Activated CD4-positive, alpha-beta T cell treated with anti-CD3 and anti-CD28 coated beads, Interleukin-10, Interleukin-2, amounts not matched to agents 100 ng/mL and 50 ng/mL, durations not matched to agents 16 hours and 8 hours (primary cell): ENCODE data around the gene ACP7.
"Not testable (repeated sequence)": the region's sequence is repeated elsewhere in the genome, so short reads cannot be mapped to it uniquely, and the experiment has no call there.

ENCODE experiments used
- DNase-seq: peaks from one replicate; pipeline ENCODE4 v3.0.0-alpha.2; 2020

ACP7 gene

DNA sequence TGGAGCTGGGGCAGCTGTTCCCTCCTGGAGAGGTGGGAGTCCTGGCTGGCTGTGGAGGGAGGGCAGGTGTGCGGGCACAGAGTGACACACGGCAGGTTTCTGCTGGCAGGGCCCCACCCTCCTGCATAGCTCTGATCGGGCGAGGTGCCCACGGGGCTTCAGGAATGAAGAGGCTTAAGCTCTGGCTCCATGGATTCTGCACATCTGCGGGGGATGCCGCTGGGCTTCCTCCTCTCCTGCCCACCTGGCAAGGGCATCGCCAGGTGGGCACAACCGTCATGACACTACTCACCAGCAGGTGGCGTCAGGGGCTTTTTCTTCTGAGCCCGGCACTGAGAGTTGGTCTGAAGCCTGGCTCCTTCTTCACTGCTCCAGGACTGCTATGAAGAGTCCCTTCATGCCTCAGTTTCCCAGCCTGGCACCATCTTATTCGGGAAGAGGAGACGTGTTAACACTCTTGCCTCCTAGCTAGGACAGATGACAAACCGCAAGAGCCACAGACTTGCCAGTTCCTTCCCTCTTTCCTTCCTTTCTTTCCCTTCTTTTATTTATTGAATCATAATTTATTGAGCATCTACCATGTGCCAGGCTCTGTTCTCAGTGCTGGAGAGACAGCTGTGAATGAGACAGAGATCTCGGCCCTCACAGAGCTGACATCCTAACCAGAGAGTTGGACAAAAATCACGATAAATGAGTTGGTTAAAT lies 26.2 kb downstream of the ACP7 start:
- peak; percentile 62 for DNase-seq

DNA sequence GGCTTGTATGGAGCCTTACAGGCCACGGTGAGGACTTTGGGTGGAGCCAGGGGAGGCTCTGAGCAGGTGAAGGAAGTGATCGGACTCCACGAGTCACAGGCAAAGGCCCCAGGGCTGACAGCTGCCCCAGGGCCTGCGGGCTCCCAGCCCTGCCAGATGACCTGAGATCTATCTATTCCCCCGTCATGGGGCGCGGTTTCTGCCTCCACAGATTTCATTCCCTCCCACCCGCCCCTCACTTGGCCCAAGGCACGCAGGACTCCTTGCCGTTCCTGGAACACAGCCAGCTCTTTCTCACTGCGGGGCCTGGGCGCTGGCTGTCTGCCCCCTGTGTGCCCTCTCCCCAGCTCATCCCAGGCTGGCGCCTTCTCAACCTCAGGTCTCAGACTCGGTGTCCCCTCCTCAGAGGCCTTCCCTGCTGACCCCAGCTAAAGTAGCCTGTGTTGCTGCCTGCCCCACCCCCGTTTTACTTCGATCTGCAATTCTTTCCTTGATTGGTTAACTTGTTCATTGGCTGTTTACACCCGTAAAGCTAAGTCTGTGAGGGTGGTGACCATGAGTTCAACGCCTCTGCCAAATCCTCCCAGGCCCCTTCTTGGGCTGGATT lies 27.5 kb downstream of the ACP7 start:
- no peak for DNase-seq

DNA sequence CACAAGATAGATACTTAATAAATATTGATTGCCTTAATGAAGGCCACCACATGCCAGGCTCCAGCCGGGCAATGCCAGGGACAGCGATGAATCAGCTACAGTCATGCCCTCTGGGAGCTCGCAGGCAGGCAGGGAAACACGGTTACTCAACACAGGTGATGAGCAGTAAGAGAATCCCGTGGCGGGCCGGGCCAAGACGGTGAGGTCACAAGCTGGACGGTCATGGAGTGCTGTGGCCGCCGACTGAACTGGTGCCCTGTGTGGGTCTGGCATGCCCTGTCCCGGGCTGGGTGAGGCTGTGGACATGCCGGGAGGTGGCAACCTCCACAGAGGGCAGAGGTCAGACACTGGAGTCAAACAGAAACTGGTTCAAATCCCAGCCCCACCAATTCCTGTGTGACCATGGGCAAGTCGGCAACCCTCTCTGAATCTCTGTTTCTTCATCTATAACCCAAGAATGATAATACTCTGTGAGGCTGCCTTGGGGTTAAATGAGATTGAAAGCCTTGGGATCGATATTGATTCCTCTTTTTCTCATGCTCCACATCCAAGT lies 28.2 kb downstream of the ACP7 start:
- DNase-seq = no peak

DNA sequence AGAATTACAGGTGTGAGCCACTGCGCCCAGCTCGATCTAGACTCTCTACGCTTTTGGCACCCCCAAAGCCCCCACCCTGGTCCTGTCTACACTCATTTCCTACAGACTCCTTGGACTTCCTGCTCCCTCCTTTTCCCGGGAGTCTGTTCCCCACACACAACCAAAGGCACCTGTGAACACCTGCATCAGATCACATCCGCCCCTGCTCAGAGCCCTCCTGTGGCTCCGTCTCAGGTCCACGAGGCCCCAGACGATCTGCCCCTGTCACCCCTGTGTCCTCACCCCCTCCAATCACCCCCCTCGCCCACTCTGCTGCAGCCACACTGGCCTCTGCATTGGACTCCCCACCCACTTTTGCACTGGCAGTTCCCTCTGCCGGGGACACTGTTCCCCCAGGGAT lies 29.0 kb downstream of the ACP7 start:
- DNase-seq = no peak

DNA sequence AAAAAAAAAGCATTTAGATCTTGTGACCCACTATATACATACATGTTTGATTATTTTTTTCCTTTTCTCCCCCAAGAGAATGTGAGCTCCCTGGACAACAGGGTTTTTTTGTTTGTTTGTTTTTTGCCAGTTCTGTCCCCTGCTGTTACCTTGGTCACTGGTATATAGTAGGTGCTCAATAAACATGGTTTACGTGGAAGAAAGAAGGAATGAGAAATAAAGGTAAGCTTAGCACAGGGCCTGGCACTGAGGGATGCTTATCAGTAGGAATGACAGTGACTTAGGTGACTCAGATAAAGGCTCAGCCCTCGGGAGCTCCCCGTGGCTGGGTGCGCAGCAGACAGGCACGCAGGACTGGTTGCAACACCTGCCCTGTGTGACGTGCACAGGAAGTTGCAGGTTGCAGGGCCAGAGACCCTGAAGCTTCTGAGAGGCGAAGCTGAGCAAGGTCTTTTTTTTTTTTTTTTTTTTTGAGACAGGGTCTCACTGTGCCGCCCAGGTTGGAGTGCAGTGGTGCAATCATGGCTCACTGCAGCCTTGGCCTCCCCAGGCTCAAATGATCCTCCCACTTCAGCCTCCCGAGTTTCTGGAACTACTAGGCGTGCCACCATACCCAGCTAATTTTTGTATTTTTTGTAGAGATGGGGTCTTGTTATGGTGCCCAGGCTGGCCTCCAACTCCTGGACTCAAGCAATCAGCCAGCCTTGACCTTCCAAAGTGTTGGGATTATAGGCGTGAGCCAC lies 31.1 kb downstream of the ACP7 start:
- no peak for DNase-seq

DNA sequence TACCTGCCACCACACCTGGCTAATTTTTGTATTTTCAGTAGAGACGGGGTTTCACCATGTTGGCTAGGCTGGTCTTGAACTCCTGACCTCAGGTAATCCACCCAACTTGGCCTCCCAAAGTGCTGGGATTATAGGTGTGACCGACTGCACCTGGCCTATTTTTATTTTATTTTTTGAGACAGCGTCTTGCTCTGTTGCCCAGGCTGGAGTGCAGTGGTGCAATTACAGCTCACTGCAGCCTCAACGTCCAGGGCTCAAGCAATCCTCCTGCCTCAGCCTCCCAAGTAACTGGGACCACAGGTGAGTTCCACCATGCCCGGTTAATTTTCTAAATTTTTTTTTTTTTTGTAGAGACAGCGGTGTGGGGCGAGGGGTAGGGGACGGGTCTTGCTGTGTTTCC lies 32.9 kb downstream of the ACP7 start:
- not testable (repeated sequence) for DNase-seq

DNA sequence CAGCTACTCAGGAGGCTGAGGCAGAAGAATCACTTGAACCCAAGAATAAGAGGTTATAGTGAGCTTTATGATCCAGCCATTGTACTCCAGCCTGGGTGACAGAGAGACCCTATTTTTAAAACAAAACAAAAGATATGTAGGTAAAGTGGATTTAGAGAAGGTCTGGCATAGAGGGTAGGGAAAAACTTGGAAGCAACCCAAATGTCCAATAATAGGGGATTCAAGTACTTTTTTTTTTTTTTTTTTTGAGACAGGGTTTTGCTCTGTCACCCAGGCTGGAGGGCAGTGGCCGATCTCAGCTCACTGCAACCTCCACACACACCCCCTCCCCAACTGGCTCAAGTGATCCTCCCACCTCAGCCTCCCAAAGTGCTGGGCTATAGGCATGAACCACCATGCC lies 35.7 kb downstream of the ACP7 start:
- DNase-seq = no peak

DNA sequence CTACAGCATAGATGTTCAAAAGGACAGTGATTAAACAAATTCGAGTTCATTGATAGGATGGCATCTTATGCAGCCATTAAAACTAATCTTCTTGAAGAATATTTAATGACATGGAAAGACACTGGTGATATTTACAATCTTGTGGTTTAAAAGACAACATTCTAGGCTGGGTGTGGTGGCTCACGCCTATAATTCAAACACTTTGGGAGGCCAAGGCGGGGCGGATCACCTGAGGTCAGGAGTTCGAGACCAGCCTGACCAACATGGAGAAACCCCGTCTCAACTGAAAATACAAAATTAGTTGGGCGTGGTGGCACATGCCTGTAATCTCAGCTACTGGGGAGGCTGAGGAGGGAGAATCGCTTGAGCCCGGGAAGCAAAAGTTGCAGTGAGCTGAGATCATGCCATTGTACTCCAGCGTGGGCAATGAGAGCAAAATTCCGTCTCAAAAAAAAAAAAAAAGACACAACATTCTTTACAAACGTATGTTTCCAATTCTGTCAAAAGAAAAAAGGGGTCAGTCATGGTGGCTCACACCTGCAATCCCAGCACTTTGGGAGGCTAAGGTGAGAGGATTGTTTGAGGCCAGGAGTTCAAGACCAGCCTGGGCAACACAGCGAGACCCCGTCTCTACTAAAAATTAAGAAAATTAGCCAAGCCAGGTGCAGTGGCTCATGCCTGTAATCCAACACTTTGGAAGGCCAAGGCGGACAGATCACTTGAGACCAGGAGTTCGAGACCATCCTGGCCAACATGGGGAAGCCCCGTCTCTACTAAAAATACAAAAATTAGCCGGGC lies 39.0 kb downstream of the ACP7 start:
- no peak for DNase-seq

DNA sequence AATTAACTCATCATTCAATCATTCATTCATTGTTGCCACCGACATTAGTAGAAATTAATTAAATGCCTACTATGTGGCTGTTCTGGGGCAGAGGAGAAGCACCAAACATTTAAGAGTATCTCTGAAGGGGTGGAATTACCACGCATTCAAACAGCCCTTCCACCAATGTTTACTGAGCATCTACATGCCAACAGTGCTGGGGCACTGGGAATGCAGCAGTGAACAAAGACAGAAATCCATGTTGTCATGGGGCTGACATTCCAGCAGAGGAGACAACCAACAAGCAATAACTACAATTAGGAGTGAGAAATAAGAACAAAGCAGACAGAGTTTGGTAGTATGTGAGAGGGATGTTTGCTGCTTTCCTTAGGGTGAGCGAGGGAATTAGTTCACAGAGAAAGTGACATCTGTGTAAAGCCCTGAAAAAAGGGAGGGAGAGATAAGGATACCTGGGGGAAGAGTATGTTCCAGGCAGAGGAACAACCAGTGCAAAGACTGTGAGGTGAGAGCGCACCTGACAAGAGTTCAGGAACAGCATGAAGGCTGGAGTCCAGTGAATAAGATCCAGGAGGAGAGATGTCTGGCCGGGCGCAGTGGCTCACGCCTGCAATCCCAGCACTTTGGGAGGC lies 40.1 kb downstream of the ACP7 start:
- DNase-seq = no peak

DNA sequence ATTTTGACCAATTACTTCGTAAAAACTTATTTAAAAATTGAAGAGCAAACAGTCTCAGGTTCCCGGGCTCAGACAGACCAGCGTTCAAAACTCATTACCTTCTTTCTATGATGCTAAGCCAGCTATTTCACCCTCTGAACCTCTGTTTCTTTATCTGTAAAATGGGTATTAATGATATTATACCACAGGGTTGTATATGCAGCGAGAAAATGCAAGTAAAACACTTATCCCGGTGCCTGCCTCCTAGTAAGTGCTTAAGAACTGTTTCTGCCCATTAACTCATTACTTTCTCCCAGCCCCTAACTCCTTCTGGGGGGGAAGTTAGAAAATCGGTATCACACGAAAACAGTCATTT lies 41.0 kb downstream of the ACP7 start:
- no peak for DNase-seq

DNA sequence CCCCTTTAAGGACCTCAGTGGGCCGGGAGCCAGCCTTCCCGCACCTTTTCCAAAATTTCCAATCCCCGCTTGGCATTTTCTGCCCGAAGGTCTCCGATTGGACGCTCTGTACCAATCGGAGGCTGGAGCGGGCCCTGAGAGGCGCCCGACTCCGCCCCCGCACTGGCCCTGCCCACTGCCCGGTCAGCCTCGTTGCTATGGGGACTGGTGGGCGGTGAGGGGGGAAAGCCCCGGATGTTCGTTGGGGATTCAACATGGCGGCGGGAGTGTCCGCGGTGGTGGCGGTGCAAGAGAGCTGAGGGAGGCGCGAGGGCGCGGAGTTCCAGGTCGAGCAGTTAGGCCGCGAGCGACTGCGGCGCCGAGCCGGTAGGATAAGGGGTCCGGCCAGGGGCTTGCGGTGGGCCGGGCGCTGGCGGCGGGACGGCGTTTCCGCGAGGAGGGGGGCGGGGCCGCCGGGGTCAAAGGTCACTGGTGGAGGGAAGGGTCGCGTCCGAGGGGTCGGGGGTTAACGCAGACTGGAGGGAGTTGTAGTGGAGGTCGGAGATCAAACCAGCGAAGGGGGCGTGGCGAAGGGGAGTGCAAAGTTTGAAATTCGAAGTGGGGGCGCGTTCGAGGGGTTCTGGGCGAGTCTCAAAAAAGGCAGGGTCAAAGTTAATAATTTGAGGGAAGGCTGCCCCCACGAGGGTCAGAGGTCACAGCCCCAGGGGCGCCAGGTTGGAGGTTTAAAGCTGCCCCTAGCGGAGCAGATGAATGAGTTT lies 41.6 kb downstream of the ACP7 start, which contains the start of gene PAK4:
PAK4 (plus strand) TSS at position 233 of the 758 bp plus-strand sequence. CDS start 43,768 bp downstream, outside the sequence.
- DNase-seq = peak; percentile 99

DNA sequence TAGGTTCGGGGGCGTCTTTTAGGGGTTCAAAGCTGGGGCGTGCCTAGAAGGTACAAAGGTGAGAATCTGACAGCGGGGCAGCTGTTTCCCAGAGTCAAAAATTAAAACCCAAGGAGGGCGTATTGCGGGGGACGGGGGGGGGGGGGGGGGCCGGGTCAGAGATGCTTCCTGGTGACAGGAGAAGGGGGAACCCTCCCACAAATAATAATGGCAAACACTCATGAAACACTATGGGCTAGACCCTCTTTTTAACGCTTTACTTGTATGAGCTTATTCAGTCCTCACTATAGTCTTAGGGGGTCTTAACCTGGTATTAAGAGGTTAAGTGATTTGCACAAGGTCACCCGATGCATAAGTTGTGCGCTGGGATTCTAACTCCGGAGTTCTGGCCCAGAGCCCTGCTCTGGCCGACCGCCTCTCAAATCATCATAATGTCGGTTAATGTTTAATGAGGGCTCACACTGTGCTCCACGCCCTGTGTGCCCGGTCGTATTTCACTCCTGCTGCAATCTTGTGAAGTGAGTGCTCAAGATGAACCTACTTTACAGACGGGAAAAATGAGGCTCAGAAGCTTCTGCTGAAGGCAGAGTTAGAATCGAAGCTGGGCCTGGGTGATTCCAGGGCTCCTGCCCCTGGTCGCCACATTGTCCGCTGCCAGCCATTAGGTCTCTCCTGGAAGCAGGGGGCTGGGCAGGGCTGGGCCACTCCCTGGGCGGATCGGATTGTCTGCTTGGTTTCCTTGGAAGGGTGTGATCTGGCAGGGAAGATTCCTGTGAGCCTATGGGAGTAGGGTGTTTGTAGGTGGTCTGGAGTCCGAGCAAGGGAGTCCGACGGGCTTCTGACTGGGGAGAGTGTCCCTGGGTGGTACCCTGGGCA lies 42.4 kb downstream of the ACP7 start:
- DNase-seq = no peak

DNA sequence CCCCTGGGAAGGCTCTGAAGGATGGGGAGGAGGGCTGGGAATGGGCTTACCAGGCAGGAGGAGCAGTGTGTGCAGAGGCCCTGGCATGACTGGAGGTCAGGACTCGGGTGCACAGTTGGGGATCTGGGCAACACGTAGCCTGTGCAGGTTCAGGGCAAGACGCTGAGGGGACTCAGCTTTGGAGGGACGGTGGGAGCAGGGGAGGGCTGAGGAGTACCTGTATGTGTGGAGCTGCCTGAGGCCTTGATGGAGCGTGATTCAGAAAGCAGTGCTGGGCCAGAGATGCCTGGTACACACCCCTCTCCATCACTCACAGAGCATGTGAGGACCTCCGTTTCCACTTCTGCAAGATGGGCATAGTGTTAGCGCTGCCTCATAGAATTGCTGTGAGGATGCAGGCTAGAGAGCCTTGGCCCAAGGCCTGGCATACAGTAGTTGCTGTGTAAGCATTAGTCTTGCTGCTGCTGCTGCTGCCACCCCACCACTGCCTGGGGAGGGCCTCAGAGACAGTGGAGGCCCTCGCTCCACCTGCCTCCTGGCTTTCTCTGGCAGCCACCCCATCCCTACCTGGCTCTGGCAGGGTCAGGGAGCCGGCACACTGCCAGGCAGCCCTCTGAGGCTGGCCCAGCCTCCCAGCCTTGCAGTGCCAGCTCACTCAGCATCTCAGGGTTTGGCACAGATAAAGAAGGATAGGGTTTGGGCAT lies 43.8 kb downstream of the ACP7 start:
- no peak for DNase-seq

DNA sequence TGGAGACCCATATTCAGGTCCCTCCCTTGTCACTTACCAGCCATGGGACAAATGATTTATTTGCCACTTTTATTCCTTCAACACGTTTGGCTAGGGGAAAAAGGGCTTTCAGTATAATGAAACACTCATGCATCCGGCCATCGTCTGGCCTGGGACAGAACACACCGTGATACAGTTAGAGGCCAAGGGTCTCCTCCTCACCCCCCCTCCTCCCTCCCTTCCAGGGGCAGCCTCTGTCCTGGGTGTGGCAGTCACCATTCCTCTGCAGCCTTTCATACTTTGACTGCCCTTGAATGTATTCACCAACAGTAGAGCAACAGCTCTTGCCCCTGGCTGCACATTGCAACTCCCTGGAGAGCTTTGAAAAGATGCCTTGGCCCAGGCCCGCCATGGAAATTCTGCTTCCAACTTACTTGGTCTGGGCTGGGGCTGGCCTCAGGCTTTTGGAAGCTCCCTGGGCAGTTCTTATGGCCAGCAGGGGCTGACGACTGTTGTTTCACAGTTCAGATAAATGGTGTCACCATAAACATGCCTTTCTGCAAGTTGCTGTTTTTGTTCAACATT lies 44.4 kb downstream of the ACP7 start:
- no peak for DNase-seq

DNA sequence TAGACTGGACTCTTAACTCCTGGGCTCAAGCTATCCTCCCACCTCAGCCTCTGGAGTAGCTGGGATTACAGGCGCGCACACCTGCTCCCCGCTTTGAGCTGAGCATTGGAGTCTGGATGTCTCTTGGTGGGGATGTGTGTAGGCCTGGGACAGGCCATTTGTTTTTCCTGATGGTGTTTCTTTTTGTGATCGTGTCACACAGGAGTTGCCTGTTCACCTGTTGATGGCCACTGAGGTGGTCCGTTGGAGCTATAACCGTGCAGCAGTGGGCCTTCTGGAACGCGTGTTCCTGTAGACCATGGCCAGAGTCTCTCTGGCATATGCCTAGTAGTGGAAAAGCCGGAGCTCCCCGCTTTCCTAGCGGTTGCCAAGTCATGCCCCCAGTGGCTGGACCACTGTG lies 44.9 kb downstream of the ACP7 start:
- DNase-seq = no peak

DNA sequence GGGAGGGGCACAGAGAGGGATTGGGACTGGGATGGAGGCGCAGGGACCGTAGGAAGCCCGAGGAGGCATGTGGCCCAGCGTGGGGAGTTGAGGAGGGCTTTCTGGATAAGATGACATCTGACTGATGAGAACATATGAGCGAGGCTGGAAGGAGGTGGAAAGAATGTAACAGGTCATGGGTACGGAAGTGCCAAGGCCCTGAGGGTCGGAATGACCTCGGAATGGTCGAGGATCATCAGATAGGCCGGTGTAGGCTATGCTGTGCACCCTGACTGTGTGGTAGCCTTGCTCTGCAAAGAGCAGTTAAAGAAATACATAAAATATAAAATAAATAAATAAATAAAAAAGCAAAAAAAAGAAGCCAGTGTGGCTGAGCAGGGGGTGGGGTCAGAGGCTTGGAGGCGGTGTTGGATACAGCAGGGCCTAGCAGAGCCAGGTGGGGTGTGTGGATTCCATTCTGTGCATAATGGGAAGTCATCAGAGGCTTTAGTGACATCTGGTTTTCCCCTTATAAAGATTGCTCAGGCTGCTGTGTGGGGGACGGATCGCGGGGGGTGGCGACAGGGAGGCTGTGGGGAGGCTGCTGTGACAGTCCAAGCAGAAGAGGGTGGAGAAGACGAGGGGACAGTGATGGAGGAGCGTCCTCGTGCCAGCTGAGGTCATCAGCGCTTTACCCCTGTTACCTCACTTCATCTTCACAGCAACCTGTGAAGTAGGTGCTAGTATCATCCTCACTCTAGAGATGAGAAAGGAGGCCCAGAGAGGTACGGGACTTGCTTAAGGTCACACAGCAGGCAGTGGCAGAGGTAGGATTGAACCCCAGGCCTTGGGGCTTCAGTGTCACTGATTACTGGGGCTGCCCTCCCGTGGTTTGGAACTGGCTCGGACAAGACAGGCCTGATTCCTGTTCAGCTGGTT lies 46.4 kb downstream of the ACP7 start:
- no peak for DNase-seq

DNA sequence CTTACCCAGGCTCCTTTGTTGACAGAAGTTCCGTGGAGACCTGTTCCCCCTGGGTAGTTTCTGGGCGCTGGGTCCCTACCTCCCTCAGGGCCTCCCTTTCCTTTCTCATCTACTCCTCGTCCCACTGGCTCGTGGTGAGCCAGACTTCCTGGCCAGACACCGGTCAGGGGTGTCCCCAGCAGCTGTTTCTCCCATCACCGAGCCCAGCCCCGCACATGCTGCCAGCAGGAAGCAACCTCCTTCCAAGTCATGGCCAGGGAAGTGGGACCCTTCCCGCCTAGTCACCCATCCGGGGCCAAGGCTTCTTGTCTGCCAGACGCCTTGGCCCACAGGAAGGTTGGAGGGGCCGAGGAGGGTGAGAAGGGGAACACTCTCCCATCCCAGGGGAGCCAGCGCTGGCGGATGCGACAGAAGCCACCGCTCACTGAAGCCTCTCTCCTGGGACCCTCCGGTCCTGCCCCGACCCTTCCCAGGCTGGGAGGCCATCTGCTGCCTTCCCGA lies 47.1 kb downstream of the ACP7 start:
- DNase-seq = no peak

DNA sequence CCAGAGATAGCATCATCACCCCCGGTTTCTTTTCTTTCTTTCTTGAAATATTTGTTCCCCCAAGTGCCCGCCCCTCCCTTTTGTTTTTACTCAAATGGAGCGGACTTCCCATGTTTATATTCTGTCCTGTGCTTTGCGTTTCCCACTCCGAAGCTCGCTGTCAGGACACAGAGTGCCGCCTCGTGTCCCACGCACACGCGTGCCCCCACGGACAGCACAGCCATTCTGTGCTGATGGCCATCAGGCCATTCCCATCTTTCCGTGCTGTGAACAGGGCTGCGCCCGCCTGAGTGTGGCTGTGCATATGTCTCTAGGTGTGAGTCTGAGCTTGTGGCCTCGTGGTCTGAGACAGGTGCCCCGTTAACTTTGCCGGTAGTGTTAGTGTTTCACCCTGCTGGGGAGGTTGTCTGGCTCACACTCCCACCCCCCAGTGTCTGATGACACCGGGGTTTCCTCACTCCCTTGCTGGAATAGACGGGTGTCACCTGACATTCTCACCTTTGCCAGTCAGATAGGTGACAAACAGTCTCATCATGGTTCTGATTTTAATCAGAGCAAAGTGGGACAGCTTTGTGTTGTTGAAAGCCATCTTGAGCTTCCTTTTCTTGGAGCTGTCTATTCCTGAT lies 48.3 kb downstream of the ACP7 start:
- no peak for DNase-seq
